Renal cortex interstitium (tissue), 11 donors: ENCODE results near the gene TIMP4. TPM values are rescaled to one million over a fixed set of nuclear protein-coding genes. Genes with fewer than 3 reads are reported as not detected.

Experiments
- DNase-seq, 11 donors: peaks; one replicate each; pipeline ENCODE4 v3.0.0-alpha.2; 2013; ENCODE audit warnings: low read depth in 9 of 11, low spot score in 4 of 11; ENCODE audit errors: extremely low read depth in 1 of 11
- polyA plus RNA-seq, 3 donors: library from polyadenylated mRNA; unstranded; fragments of 120-200 nt; gene quantifications; one replicate each; pipeline ENCODE4 v1.2.1, GENCODE V29; 2013; ENCODE audit not compliant: insufficient read length in 3 of 3

The TIMP4 gene
- polyA plus RNA-seq, 3 donors: 0.53 to 1.4 (median 0.90) TPM

GRCh38 chr3:12120374-12121140 lies 38.2 kb downstream of the TIMP4 start:
- DNase-seq: no peak

GRCh38 chr3:12117473-12117872 lies 41.2 kb downstream of the TIMP4 start:
- DNase-seq: no peak

GRCh38 chr3:12116870-12117269 lies 41.8 kb downstream of the TIMP4 start:
- no peak for DNase-seq

GRCh38 chr3:12115849-12116248 lies 42.9 kb downstream of the TIMP4 start:
- no peak for DNase-seq

- DNase-seq: no peak
These were observed 43.6 kb downstream of the TIMP4 start for GRCh38 chr3:12115104-12115503.

GRCh38 chr3:12114251-12114650 lies 44.5 kb downstream of the TIMP4 start:
- peak in 5 of 11 donors; percentile 12 to 53 (median 32) for DNase-seq

- no peak for DNase-seq
These were observed 51.5 kb downstream of the TIMP4 start for GRCh38 chr3:12107071-12107713.

Other genes starting within 250 kb of the TIMP4 start
- gene SYN2, start 154.5 kb downstream of the TIMP4 start, polyA plus RNA-seq: 1 to 10 TPM in 2 of 3 donors, under 1 TPM in 1; 0.77 to 1.5 (median 1.4) TPM
- 10 to 100 TPM; 24.3 to 28.2 (median 25.2) TPM for gene PPARG, start 130.2 kb upstream of the TIMP4 start, polyA plus RNA-seq